MCF 10A (cell line): ENCODE results near the gene GYPC. TPM values are rescaled to one million over a fixed set of nuclear protein-coding genes. Genes with fewer than 3 reads are reported as not detected.

ENCODE experiments used
- BruUV-seq: library from RNA; stranded (reverse); fragments of 400-500 nt; replicated peaks from 2 replicates; lab custom pipeline; 2021; lab: Mats Ljungman, UMichigan
- CTCF ChIA-PET: fragments of 300-600 bp; sonication (Branson Sonifier 250); formaldehyde crosslinking; extraction: SDS; loops from one replicate; lab custom pipeline; 2021; ENCODE audit warnings: antibody characterized with exemption, inconsistent platforms; lab: Yijun Ruan, JAX
- POLR2A ChIA-PET: fragments of 300-600, 350-650 bp; sonication (Branson Sonifier 250); formaldehyde crosslinking; extraction: SDS; loops from one replicate; lab custom pipeline; 2020; ENCODE audit warnings: antibody characterized with exemption, inconsistent platforms; lab: Yijun Ruan, JAX
- DNase-seq: peaks from one replicate; pipeline ENCODE4 v3.0.0-alpha.2; 2018; ENCODE audit not compliant: unreplicated experiment
- H3K27ac Mint-ChIP-seq: one replicate; pipeline ENCODE4 v1.8.0; 2022; ENCODE audit warnings: mild to moderate bottlenecking, low read depth, mixed read lengths; ENCODE audit not compliant: unreplicated experiment
- H3K27me3 Mint-ChIP-seq: one replicate; pipeline ENCODE4 v1.8.0; 2022; ENCODE audit warnings: mixed read lengths; ENCODE audit not compliant: insufficient read depth, unreplicated experiment
- H3K36me3 Mint-ChIP-seq: one replicate; pipeline ENCODE4 v1.8.0; 2022; ENCODE audit warnings: mild to moderate bottlenecking, moderate library complexity, mixed read lengths; ENCODE audit not compliant: insufficient read depth, unreplicated experiment
- H3K4me1 Mint-ChIP-seq: one replicate; pipeline ENCODE4 v1.8.0; 2022; ENCODE audit warnings: mixed read lengths; ENCODE audit not compliant: insufficient read depth, unreplicated experiment
- H3K4me3 Mint-ChIP-seq: one replicate; pipeline ENCODE4 v1.8.0; 2022; ENCODE audit warnings: mild to moderate bottlenecking, moderate library complexity, mixed read lengths; ENCODE audit not compliant: unreplicated experiment
- H3K9me3 Mint-ChIP-seq: one replicate; pipeline ENCODE4 v1.8.0; 2022; ENCODE audit warnings: mixed read lengths; ENCODE audit not compliant: unreplicated experiment
- CTCF ChIP-seq: fragments of 200-600 bp; IDR thresholded peaks from one replicate; pipeline ENCODE4 v1.8.0; 2022; ENCODE audit warnings: antibody characterized with exemption, mild to moderate bottlenecking; ENCODE audit not compliant: unreplicated experiment
- intact Hi-C: fragments of 100-400 bp; cut with micrococcal nuclease; formaldehyde crosslinking; loops from 2 replicates; pipeline ENCODE4 v1.14.1; 2022
- total RNA-seq: library from RNA; stranded (reverse); gene quantifications from 2 replicates; pipeline ENCODE4 v1.2.3, GENCODE V29; 2022

GYPC gene
- total RNA-seq, 1 experiment from 2014 or later: not detected

DNA sequence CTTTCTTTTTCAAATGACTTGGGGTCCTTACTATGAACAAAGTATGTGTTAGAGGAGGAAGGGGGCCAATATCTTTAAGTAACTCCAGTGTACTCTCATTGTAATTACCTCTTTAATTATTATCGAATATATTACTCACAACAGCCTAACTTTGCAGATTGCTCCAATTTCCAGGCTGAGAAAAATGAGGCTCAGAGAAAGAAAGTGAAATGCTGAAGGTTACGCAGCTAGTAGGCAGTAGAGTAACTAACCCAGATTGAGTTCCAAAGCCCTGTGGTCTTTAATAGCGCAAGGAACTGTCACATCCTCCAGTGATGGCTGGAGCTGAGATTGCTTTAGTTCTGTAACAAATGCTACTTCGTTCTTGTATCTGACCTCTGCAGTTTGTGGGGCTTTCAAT is 2.2 kb upstream of the GYPC start:
- TF ChIP-seq CTCF: no peak
- Mint-ChIP-seq H3K27ac (no peak overlapping the region), H3K27me3 (no peaks in the 10 kb centered on the region), H3K4me3 (no peak overlapping the region), H3K36me3 (peaks cover 10% of the 10 kb centered on the region), H3K4me1 (peaks cover 29% of the 10 kb centered on the region), H3K9me3 (no peaks in the 10 kb centered on the region)
- no TSS peak for BruUV-seq
- intact Hi-C loops: no loop called here
- CTCF ChIA-PET: interaction anchor here (1.6 kb wide), 1 partner anchor 10 kb away, joined by 4 read pairs; no protein-coding TSS in a partner anchor
- no peak for DNase-seq
- POLR2A ChIA-PET: no interaction called here

DNA sequence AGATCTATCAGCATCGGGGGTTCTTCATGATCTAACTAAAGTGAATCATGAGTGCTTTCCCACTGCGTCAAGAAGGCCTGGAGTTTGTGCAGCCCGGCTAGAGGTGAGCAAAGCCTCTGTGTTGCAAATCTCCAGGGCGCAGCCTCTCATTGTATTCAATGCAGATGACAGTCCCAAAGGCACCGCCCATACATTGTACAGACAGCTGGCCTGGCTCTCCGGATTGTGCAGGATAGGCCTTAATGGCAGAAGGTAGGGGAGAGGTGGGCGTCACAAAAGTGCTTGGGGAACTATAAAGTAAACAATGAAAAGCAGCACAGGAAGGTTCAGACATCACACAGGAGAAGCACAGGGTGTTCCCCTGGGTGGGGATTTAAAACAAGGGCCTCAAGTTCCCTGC is 907 bp upstream of the GYPC start:
- ChIA-PET POLR2A (no interaction called here), CTCF (no interaction called here)
- no peak for TF ChIP-seq CTCF
- BruUV-seq: no TSS peak
- Mint-ChIP-seq H3K27me3 (no peaks in the 10 kb centered on the region), H3K4me3 (no peak overlapping the region), H3K36me3 (peaks cover 10% of the 10 kb centered on the region), H3K4me1 (peaks cover 29% of the 10 kb centered on the region), H3K9me3 (no peaks in the 10 kb centered on the region), H3K27ac (no peak overlapping the region)
- DNase-seq: no peak
- intact Hi-C loops: no loop called here

- no peaks in the 10 kb centered on the region for H3K9me3 Mint-ChIP-seq
- no peak for TF ChIP-seq CTCF
- H3K4me3 Mint-ChIP-seq: no peak overlapping the region
- peaks cover 10% of the 10 kb centered on the region for H3K36me3 Mint-ChIP-seq
- POLR2A ChIA-PET: no interaction called here
- intact Hi-C loops: no loop called here
- CTCF ChIA-PET: interaction anchor here (1.1 kb wide), 1 partner anchor 129 kb away, joined by 3 read pairs; no protein-coding TSS in a partner anchor
- no peak overlapping the region for H3K27ac Mint-ChIP-seq
- no peaks in the 10 kb centered on the region for H3K27me3 Mint-ChIP-seq
- no TSS peak for BruUV-seq
- no peak for DNase-seq
- H3K4me1 Mint-ChIP-seq: peaks cover 29% of the 10 kb centered on the region
These were observed 631 bp downstream of the GYPC start for GRCh38 chr2:126656431-126657147.

- ChIA-PET CTCF (interaction anchor here (1.1 kb wide), 1 partner anchor 130 kb away, joined by 3 read pairs; no protein-coding TSS in a partner anchor), POLR2A (no interaction called here)
- no TSS peak for BruUV-seq
- intact Hi-C loops: no loop called here
- H3K27ac Mint-ChIP-seq: no peak overlapping the region
- no peak for TF ChIP-seq CTCF
- H3K9me3 Mint-ChIP-seq: no peaks in the 10 kb centered on the region
- DNase-seq: peak; percentile 85
- no peak overlapping the region for H3K4me3 Mint-ChIP-seq
- H3K4me1 Mint-ChIP-seq: peaks cover 27% of the 10 kb centered on the region
- H3K36me3 Mint-ChIP-seq: peaks cover 10% of the 10 kb centered on the region
- no peaks in the 10 kb centered on the region for H3K27me3 Mint-ChIP-seq
These were observed 1.2 kb downstream of the GYPC start for GRCh38 chr2:126657148-126657635.
